ENCODE results near the gene POPDC2.
"Not testable (repeated sequence)": the region's sequence is repeated elsewhere in the genome, so short reads cannot be mapped to it uniquely, and the experiment has no call there.

Gene POPDC2

GRCh38 chr3:119611664-119612063 is 48.7 kb downstream of the POPDC2 start:
- DNase-seq = no peak

- no peak for DNase-seq
Measured at GRCh38 chr3:119609301-119609700, 51.1 kb downstream of the POPDC2 start.

- no peak for DNase-seq
Measured at GRCh38 chr3:119608405-119609000, 51.9 kb downstream of the POPDC2 start.

GRCh38 chr3:119604878-119605277 is 55.5 kb downstream of the POPDC2 start:
- DNase-seq = no peak

GRCh38 chr3:119602676-119603075 is 57.7 kb downstream of the POPDC2 start:
- no peak for DNase-seq

- no peak for DNase-seq
Measured at GRCh38 chr3:119601154-119601553, 59.2 kb downstream of the POPDC2 start.

GRCh38 chr3:119600732-119601131 is 59.7 kb downstream of the POPDC2 start:
- no peak for DNase-seq

- DNase-seq = no peak
Measured at GRCh38 chr3:119599558-119600174, 60.7 kb downstream of the POPDC2 start.

GRCh38 chr3:119598410-119599098 is 61.8 kb downstream of the POPDC2 start:
- DNase-seq = no peak

GRCh38 chr3:119597548-119598288 is 62.7 kb downstream of the POPDC2 start, which contains the start of gene PLA1A:
Gene PLA1A (plus strand): TSS chr3:119597885. CDS start chr3:119597914, 29 bp downstream.
- DNase-seq = no peak

GRCh38 chr3:119596398-119596797 is 64.0 kb downstream of the POPDC2 start:
- DNase-seq = no peak

GRCh38 chr3:119595639-119596334 is 64.6 kb downstream of the POPDC2 start:
- DNase-seq = no peak

GRCh38 chr3:119594929-119595328 is 65.5 kb downstream of the POPDC2 start:
- DNase-seq = not testable (repeated sequence)

GRCh38 chr3:119594066-119594465 is 66.3 kb downstream of the POPDC2 start:
- DNase-seq = no peak

- DNase-seq = no peak
Measured at GRCh38 chr3:119592861-119593260, 67.5 kb downstream of the POPDC2 start.

All from right forelimb (tissue), 1 donor.